MM.1S (cell line): Measurements from ENCODE around the gene RSU1.

Experiments used
- DNase-seq: peaks from one replicate; pipeline ENCODE4 v3.0.0-alpha.2; 2015
- H2AFZ ChIP-seq: fragments of 300-600 bp; sonication (generic); 2 replicates; pipeline ENCODE4 v1.6.0; 2016; ENCODE audit warnings: antibody characterized with exemption, low read length
- H3F3A ChIP-seq: fragments of 300-600 bp; sonication (generic); 2 replicates; pipeline ENCODE4 v1.6.1; 2016; ENCODE audit warnings: mild to moderate bottlenecking, antibody characterized with exemption, low read length, moderate library complexity, mixed read lengths; ENCODE audit not compliant: insufficient read depth
- H3K27ac ChIP-seq: fragments of 300-600 bp; sonication (generic); 2 replicates; pipeline ENCODE4 v1.5.1; 2016; ENCODE audit warnings: mild to moderate bottlenecking, low read length
- H3K27me3 ChIP-seq: fragments of 300-600 bp; sonication (generic); replicated peaks from 2 replicates; pipeline ENCODE4 v1.6.0; 2016; ENCODE audit warnings: low read length; ENCODE audit not compliant: insufficient read depth
- H3K36me3 ChIP-seq: fragments of 300-600 bp; sonication (generic); replicated peaks from 2 replicates; pipeline ENCODE4 v1.6.1; 2016; ENCODE audit warnings: mild to moderate bottlenecking, low read length, mixed read lengths; ENCODE audit not compliant: insufficient read depth
- H3K4me1 ChIP-seq: fragments of 300-600 bp; sonication (generic); 2 replicates; pipeline ENCODE4 v1.6.1; 2016; ENCODE audit warnings: low read length, mixed read lengths
- H3K4me2 ChIP-seq: fragments of 300-600 bp; sonication (generic); 2 replicates; pipeline ENCODE4 v1.6.0; 2016; ENCODE audit warnings: low read depth, low read length
- H3K4me3 ChIP-seq: fragments of 300-600 bp; sonication (generic); 2 replicates; pipeline ENCODE4 v1.5.1; 2016; ENCODE audit warnings: low read length, mixed read lengths
- H3K79me2 ChIP-seq: fragments of 300-600 bp; sonication (generic); 2 replicates; pipeline ENCODE4 v1.6.1; 2016; ENCODE audit warnings: mixed run types, low read length, mixed read lengths
- H3K9ac ChIP-seq: fragments of 300-600 bp; sonication (generic); 2 replicates; pipeline ENCODE4 v1.6.1; 2016; ENCODE audit warnings: low read length, mixed read lengths
- H3K9me2 ChIP-seq: fragments of 300-600 bp; sonication (generic); replicated peaks from 2 replicates; pipeline ENCODE4 v1.6.1; 2016; ENCODE audit warnings: mild to moderate bottlenecking, low read length, mixed read lengths; ENCODE audit not compliant: insufficient read depth
- H3K9me3 ChIP-seq: fragments of 300-600 bp; sonication (generic); replicated peaks from 2 replicates; pipeline ENCODE4 v1.6.1; 2016; ENCODE audit warnings: mild to moderate bottlenecking, low read length, mixed read lengths; ENCODE audit not compliant: insufficient read depth
- H4K20me1 ChIP-seq: fragments of 300-600 bp; sonication (generic); 2 replicates; pipeline ENCODE4 v1.6.1; 2016; ENCODE audit warnings: mild to moderate bottlenecking, low read length, moderate library complexity, mixed read lengths; ENCODE audit not compliant: insufficient read depth
- EZH2 ChIP-seq: fragments of 300-600 bp; sonication (generic); optimal IDR thresholded peaks from 2 replicates; pipeline ENCODE3; 2017; ENCODE audit warnings: low read depth, mild to moderate bottlenecking, antibody characterized with exemption, low read length, mixed read lengths
- EZH2phosphoT487 ChIP-seq: fragments of 300-600 bp; sonication (generic); IDR thresholded peaks from 2 replicates; pipeline ENCODE4 v1.6.1; 2018; ENCODE audit warnings: antibody characterized with exemption, low read length
- TF ChIP-seq, protein P1 (sequence below): fragments of 300-600 bp; sonication (generic); IDR thresholded peaks from 2 replicates; pipeline ENCODE4 v1.5.1; 2016; ENCODE audit warnings: antibody characterized with exemption, low read length, mixed read lengths

Gene RSU1

DNA sequence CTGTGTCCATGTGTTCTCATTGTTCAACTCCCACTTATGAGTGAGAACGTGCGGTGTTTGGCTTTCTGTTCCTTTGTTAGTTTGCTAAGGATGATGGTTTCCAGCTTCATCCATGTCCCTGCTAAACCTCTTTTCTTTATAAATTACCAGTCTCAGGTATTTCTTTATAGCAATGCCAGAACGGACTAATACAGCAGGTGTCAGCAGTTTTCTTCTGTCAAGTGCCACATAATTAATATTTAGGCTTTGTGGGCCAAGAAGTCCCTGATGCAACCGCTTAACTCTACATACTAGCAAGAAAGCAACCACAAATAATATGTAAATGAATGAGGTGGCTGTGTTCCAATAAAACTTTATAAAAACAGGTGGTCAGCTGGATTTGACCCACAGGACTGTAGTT is 269.3 kb downstream of the RSU1 start:
- no peak for DNase-seq

DNA sequence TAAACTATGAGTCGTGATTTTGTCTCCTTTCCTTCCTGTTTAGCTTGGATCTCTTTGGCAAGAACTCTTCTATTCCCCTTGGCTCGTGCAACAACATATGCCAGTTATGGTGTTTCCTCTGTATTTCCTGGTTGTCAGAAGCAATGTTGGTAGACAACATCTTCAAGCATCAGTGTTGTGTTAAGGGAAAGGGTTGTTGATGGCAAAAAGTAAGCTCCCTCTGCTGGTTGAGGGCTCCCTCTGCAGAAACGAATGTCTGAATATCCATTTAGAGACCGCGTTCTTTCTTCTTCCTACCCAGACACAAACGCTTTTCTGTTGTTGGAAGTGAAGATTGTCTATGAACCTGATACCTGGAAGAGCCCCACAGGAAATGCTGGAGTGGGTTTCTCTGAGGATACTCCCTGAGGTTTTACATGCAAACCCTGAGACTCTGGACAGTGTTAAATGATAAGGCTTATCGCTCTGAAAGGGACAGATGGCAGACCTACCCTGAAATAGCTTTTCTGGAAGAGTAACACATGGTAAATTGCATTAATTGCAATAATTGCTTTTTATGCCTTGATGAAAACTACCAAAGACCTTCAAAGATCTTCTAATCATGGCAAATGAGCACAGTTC is 272.0 kb downstream of the RSU1 start:
- H2AFZ ChIP-seq = no peak overlapping the region
- DNase-seq = peak; percentile 37
- TF ChIP-seq, protein P1, sequence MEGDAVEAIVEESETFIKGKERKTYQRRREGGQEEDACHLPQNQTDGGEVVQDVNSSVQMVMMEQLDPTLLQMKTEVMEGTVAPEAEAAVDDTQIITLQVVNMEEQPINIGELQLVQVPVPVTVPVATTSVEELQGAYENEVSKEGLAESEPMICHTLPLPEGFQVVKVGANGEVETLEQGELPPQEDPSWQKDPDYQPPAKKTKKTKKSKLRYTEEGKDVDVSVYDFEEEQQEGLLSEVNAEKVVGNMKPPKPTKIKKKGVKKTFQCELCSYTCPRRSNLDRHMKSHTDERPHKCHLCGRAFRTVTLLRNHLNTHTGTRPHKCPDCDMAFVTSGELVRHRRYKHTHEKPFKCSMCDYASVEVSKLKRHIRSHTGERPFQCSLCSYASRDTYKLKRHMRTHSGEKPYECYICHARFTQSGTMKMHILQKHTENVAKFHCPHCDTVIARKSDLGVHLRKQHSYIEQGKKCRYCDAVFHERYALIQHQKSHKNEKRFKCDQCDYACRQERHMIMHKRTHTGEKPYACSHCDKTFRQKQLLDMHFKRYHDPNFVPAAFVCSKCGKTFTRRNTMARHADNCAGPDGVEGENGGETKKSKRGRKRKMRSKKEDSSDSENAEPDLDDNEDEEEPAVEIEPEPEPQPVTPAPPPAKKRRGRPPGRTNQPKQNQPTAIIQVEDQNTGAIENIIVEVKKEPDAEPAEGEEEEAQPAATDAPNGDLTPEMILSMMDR = peak; percentile 52
- no peak for TF ChIP-seq EZH2
- no peaks in the 10 kb centered on the region for H4K20me1 ChIP-seq
- no peaks in the 10 kb centered on the region for H3K27me3 ChIP-seq
- H3K4me3 ChIP-seq = no peak overlapping the region
- H3K27ac ChIP-seq = no peak overlapping the region
- no peak overlapping the region for H3K4me2 ChIP-seq
- no peaks in the 10 kb centered on the region for H3F3A ChIP-seq
- H3K9ac ChIP-seq = no peak overlapping the region
- H3K4me1 ChIP-seq = no peaks in the 10 kb centered on the region
- no peaks in the 10 kb centered on the region for H3K36me3 ChIP-seq
- H3K9me3 ChIP-seq = no peaks in the 10 kb centered on the region
- H3K9me2 ChIP-seq = no peaks in the 10 kb centered on the region
- H3K79me2 ChIP-seq = no peaks in the 10 kb centered on the region

More for the DNA sequence above, 269.3 kb downstream of the RSU1 start:
- Histone ChIP-seq H2AFZ (no peak overlapping the region), H3K9me3 (no peaks in the 10 kb centered on the region), H3K4me2 (no peak overlapping the region), H3K27ac (no peak overlapping the region), H3F3A (no peaks in the 10 kb centered on the region), H3K4me3 (no peak overlapping the region), H4K20me1 (no peaks in the 10 kb centered on the region), H3K4me1 (no peaks in the 10 kb centered on the region), H3K9ac (no peak overlapping the region), H3K9me2 (no peaks in the 10 kb centered on the region), H3K36me3 (no peaks in the 10 kb centered on the region), H3K79me2 (no peaks in the 10 kb centered on the region), H3K27me3 (no peaks in the 10 kb centered on the region)
- TF ChIP-seq EZH2 = no peak
- TF ChIP-seq, protein P1 = no peak
- no peak for TF ChIP-seq EZH2phosphoT487

DNA sequence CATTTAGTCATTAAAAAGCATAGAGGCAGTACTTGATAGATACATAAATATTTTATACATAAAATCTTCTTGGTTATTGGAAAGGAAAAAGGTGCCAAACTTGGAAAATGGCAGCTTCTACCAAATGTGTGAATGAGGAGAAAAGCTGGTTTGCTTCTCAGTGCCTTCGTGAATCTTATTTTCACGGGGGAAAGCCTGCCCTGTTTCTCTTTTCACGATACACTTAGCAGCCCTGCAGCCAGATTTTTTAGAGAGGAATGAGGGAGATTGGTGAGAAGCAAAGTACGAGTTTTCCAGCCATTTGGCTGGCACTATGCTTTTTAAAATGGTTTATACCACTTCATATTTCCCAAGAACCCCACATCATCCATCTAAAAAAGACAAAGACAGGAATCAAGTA is 272.6 kb downstream of the RSU1 start:
- no peaks in the 10 kb centered on the region for H3F3A ChIP-seq
- H3K27ac ChIP-seq = no peak overlapping the region
- H3K36me3 ChIP-seq = no peaks in the 10 kb centered on the region
- DNase-seq = no peak
- H3K4me1 ChIP-seq = no peaks in the 10 kb centered on the region
- H3K27me3 ChIP-seq = no peaks in the 10 kb centered on the region
- H3K4me3 ChIP-seq = no peak overlapping the region
- TF ChIP-seq, protein P1 = no peak
- no peak for TF ChIP-seq EZH2phosphoT487
- no peak for TF ChIP-seq EZH2
- no peaks in the 10 kb centered on the region for H3K9me2 ChIP-seq
- no peaks in the 10 kb centered on the region for H4K20me1 ChIP-seq
- no peaks in the 10 kb centered on the region for H3K79me2 ChIP-seq
- no peak overlapping the region for H3K9ac ChIP-seq
- H3K9me3 ChIP-seq = no peaks in the 10 kb centered on the region
- no peak overlapping the region for H2AFZ ChIP-seq
- no peak overlapping the region for H3K4me2 ChIP-seq
